ENCODE results near the gene NUP153.

Gene NUP153

GRCh38 chr6:17656644-17657043 lies 50.1 kb downstream of the NUP153 start:
- peak; percentile 5 for DNase-seq

GRCh38 chr6:17656092-17656491 lies 50.6 kb downstream of the NUP153 start:
- DNase-seq, result no peak

GRCh38 chr6:17653198-17653882 lies 53.4 kb downstream of the NUP153 start:
- no peak for DNase-seq

- DNase-seq, result no peak
Observed at GRCh38 chr6:17650656-17651309, 55.9 kb downstream of the NUP153 start.

GRCh38 chr6:17648745-17649144 lies 58.0 kb downstream of the NUP153 start:
- DNase-seq, result no peak

GRCh38 chr6:17640477-17640917 lies 66.2 kb downstream of the NUP153 start:
- DNase-seq, result peak; percentile 24

GRCh38 chr6:17638212-17638715 lies 68.5 kb downstream of the NUP153 start:
- no peak for DNase-seq

- no peak for DNase-seq
Observed at GRCh38 chr6:17635568-17635967, 71.2 kb downstream of the NUP153 start.

- DNase-seq, result no peak
Observed at GRCh38 chr6:17633465-17634188, 73.1 kb downstream of the NUP153 start.

GRCh38 chr6:17632934-17633333 lies 73.8 kb downstream of the NUP153 start:
- DNase-seq, result no peak

- no peak for DNase-seq
Observed at GRCh38 chr6:17630511-17631073, 76.1 kb downstream of the NUP153 start.

- no peak for DNase-seq
Observed at GRCh38 chr6:17629824-17630510, 76.8 kb downstream of the NUP153 start.

GRCh38 chr6:17628873-17629272 lies 77.9 kb downstream of the NUP153 start:
- DNase-seq, result no peak

GRCh38 chr6:17624396-17624795 lies 82.3 kb downstream of the NUP153 start:
- no peak for DNase-seq

GRCh38 chr6:17622144-17622543 lies 84.6 kb downstream of the NUP153 start:
- DNase-seq, result no peak

GRCh38 chr6:17621003-17621402 lies 85.7 kb downstream of the NUP153 start:
- DNase-seq, result no peak

GRCh38 chr6:17615794-17616193 lies 90.9 kb downstream of the NUP153 start:
- DNase-seq, result no peak

- DNase-seq, result no peak
Observed at GRCh38 chr6:17612048-17612447, 94.7 kb downstream of the NUP153 start.

GRCh38 chr6:17610835-17611234 lies 95.9 kb downstream of the NUP153 start:
- DNase-seq, result no peak

GRCh38 chr6:17606606-17607005 lies 100.1 kb downstream of the NUP153 start:
- no peak for DNase-seq

- DNase-seq, result no peak
Observed at GRCh38 chr6:17602888-17603287, 103.8 kb downstream of the NUP153 start.

- no peak for DNase-seq
Observed at GRCh38 chr6:17601386-17601703, 105.4 kb downstream of the NUP153 start.
